ENCODE measurements around the gene KIAA0513.

The KIAA0513 gene

DNA sequence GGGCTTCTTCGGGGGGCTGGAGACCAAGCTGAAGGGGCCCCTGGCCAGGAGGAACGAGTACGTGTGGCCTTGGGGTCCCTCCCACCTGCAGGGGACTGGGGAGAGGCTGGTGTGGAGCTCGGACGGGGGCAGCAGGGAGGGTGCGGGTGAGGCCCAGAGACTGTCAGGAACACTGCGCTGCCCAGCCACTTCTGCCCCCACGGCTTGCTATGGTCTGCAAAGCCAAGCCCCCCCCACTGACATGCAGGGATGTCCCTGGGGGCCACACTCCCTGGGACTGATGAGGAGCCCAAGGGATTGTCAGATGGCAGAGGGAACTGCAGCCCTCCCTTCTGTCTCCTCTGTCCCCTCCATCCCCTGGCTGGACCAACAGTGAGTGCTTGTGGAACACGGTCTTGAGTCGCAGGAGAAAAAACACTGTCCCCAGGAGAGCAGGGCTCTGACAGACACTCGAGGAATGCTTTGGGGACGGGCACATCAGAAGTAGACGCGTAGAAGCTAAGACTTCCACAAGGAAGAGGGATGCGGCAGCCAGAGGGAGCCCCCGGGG is 50.1 kb downstream of the KIAA0513 start:
- H3K27ac ChIP-seq, result peak overlapping the region; percentile 81
- no peaks in the 10 kb centered on the region for H3K9me3 ChIP-seq
- peaks cover 99% of the 10 kb centered on the region for H3K36me3 ChIP-seq
- H3K4me1 ChIP-seq (ENCODE audit: control insufficient read depth in 1 of 2, insufficient read depth in 1 of 2, low read depth in 1 of 2, low read length in 1 of 2), result peaks cover 40 to 41% of the 10 kb centered on the region in 2 experiments
- H3K27me3 ChIP-seq, result peaks cover 19% of the 10 kb centered on the region
- TF ChIP-seq CTCF (IDR thresholded peaks at IDR 0.05), result no peak
- no peak overlapping the region for H3K4me3 ChIP-seq (ENCODE audit: low read depth in 1 of 2, low read length in 1 of 2)

DNA sequence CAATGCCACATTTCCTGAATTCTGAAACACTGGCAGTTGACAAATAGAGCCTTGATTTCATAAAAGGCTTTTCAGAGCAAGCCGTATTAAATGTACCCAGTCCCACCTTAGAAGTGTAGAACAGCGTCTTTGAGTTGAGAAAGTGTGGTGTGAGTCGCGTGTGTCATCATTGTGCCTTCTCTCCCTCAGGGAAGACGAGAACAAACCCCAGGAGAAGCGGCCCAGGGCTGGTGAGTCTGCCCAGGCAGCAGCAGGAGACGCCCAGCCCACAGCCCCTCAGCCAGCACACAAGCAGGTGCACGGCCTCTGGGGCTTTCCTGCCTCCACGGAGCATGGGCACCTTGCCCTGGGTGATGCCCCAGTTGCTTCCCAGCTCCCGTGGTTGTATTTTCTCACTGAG is 50.6 kb downstream of the KIAA0513 start:
- Histone ChIP-seq H3K36me3 (peaks cover 99% of the 10 kb centered on the region), H3K9me3 (no peaks in the 10 kb centered on the region), H3K27me3 (peaks cover 22% of the 10 kb centered on the region), H3K4me1 (ENCODE audit: control insufficient read depth in 1 of 2, insufficient read depth in 1 of 2, low read depth in 1 of 2, low read length in 1 of 2) (peaks cover 40 to 44% of the 10 kb centered on the region in 2 experiments), H3K4me3 (ENCODE audit: low read depth in 1 of 2, low read length in 1 of 2) (no peak overlapping the region), H3K27ac (peak overlapping the region; percentile 81)
- TF ChIP-seq CTCF (IDR thresholded peaks at IDR 0.05), result no peak

GRCh38 chr16:85078952-85079351 is 51.4 kb downstream of the KIAA0513 start:
- Histone ChIP-seq H3K9me3 (no peaks in the 10 kb centered on the region), H3K27ac (no peak overlapping the region), H3K36me3 (peaks cover 98% of the 10 kb centered on the region), H3K4me3 (ENCODE audit: low read depth in 1 of 2, low read length in 1 of 2) (no peak overlapping the region), H3K27me3 (peaks cover 22% of the 10 kb centered on the region), H3K4me1 (ENCODE audit: control insufficient read depth in 1 of 2, insufficient read depth in 1 of 2, low read depth in 1 of 2, low read length in 1 of 2) (peaks cover 40 to 44% of the 10 kb centered on the region in 2 experiments)
- TF ChIP-seq CTCF (IDR thresholded peaks at IDR 0.05), result no peak

GRCh38 chr16:85079785-85080570 is 52.4 kb downstream of the KIAA0513 start:
- no peaks in the 10 kb centered on the region for H3K9me3 ChIP-seq
- TF ChIP-seq CTCF (IDR thresholded peaks at IDR 0.05), result no peak
- H3K36me3 ChIP-seq, result peaks cover 94% of the 10 kb centered on the region
- H3K27ac ChIP-seq, result no peak overlapping the region
- H3K27me3 ChIP-seq, result peaks cover 22% of the 10 kb centered on the region
- H3K4me3 ChIP-seq (ENCODE audit: low read depth in 1 of 2, low read length in 1 of 2), result no peak overlapping the region
- peaks cover 40 to 44% of the 10 kb centered on the region in 2 experiments for H3K4me1 ChIP-seq (ENCODE audit: control insufficient read depth in 1 of 2, insufficient read depth in 1 of 2, low read depth in 1 of 2, low read length in 1 of 2)

DNA sequence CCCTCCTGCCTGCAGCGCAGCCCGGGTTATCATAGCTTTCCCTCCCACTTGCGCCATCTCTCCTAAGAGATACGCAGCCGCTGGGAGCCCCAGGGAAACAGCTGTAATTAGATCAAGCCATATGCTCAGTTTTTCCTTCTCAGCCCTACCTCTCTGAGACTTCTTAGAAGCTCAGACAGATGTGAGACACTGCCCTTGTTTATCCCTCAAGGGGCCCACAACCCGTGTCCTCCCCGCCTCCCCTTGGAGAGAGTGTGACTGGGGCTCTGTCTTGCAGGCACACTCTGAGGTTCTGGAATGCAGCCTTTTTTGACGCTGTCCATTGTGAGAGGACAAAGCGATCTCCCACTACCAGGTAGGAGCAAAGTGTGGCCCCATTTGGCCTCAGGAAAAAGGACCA is 53.4 kb downstream of the KIAA0513 start:
- H3K27me3 ChIP-seq, result peaks cover 22% of the 10 kb centered on the region
- no peak for TF ChIP-seq CTCF (IDR thresholded peaks at IDR 0.05)
- peaks cover 94% of the 10 kb centered on the region for H3K36me3 ChIP-seq
- H3K4me3 ChIP-seq (ENCODE audit: low read depth in 1 of 2, low read length in 1 of 2), result no peak overlapping the region
- H3K4me1 ChIP-seq (ENCODE audit: control insufficient read depth in 1 of 2, insufficient read depth in 1 of 2, low read depth in 1 of 2, low read length in 1 of 2), result peaks cover 34 to 37% of the 10 kb centered on the region in 2 experiments
- H3K9me3 ChIP-seq, result no peaks in the 10 kb centered on the region
- no peak overlapping the region for H3K27ac ChIP-seq
